ENCODE results near the gene SF1. TPM values are rescaled to one million over a fixed set of nuclear protein-coding genes. Genes with fewer than 3 reads are reported as not detected.

Gene SF1
- polyA plus RNA-seq, 4 donors: 69.8 to 328 (median 83.5) TPM

DNA sequence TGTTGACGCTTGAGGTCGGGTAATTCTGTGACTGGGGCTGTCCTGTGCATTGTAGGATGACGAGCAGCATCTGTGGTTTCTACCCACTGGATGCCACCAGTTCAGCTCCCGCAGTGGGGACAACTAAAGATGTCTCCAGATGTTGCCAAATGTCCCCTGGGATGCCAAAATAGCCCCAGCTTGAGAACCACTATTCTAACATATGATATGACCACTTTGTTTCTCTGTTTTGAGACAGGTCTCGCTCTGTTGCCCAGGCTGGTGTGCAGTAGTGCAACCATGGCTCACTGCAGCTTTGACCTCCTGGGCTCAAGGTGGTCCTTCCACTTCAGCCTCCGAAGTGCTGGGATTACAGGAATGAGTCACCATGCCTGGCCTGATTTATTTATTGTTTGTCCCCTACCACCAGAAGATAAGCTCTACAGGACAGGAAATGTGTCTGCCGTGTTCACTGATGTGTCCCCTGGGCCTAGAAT lies 36.4 kb upstream of the SF1 start:
- DNase-seq (no peak), FAIRE-seq (no peak)
- 61 to 69% (median 67%) methylated on average over 7 of the region's 7 CpGs for WGBS, 3 donors
- no peaks in the 10 kb centered on the region for H3K36me3 ChIP-seq (ENCODE audit: control insufficient read depth in 3 of 3, insufficient read depth in 2 of 3, low read depth in 1 of 3, low read length in 3 of 3)
- H3K4me1 ChIP-seq (ENCODE audit: control insufficient read depth in 3 of 3, insufficient read depth in 2 of 3, low read depth in 1 of 3, low read length in 2 of 3): no peaks in the 10 kb centered on the region
- H3K9me3 ChIP-seq (ENCODE audit: control insufficient read depth in 2 of 2, insufficient read depth in 1 of 2, low read depth in 1 of 2, low read length in 1 of 2): no peaks in the 10 kb centered on the region
- H3K4me3 ChIP-seq (ENCODE audit: low read depth in 1 of 3, low read length in 3 of 3): no peak overlapping the region
- no peaks in the 10 kb centered on the region for H3K27me3 ChIP-seq (ENCODE audit: control insufficient read depth in 3 of 3, insufficient read depth in 3 of 3, low read length in 3 of 3)
- H3K27ac ChIP-seq (ENCODE audit: low read depth in 1 of 3, low read length in 2 of 3): no peak overlapping the region

DNA sequence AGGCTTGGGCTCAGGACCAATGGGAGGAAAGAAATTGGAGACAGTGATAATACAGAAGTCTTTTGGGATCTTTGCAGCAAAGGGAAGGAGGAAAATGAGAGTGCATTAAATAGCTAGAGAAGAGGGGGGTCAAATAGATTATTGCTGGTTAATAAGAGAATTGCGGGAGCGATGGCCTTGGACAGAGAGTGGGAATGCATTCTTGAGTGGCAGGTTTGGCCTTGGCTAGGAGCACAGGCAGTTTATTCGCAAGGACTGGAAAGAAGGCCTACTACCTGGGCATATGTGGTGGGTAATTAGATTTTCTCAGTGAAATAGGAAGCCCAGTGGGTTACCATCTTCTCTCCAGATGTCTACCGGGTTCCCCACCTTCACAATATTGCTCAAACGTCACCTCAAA lies 35.5 kb upstream of the SF1 start:
- no peaks in the 10 kb centered on the region for H3K27me3 ChIP-seq (ENCODE audit: control insufficient read depth in 3 of 3, insufficient read depth in 3 of 3, low read length in 3 of 3)
- no peaks in the 10 kb centered on the region for H3K9me3 ChIP-seq (ENCODE audit: control insufficient read depth in 2 of 2, insufficient read depth in 1 of 2, low read depth in 1 of 2, low read length in 1 of 2)
- DNase-seq: no peak
- no peak overlapping the region for H3K27ac ChIP-seq (ENCODE audit: low read depth in 1 of 3, low read length in 2 of 3)
- WGBS, 3 donors: 88 to 94% (median 89%) methylated on average over 5 of the region's 5 CpGs
- peaks cover 0 to 6% (median 1%) of the 10 kb centered on the region in 3 donors for H3K4me1 ChIP-seq (ENCODE audit: control insufficient read depth in 3 of 3, insufficient read depth in 2 of 3, low read depth in 1 of 3, low read length in 2 of 3)
- H3K36me3 ChIP-seq (ENCODE audit: control insufficient read depth in 3 of 3, insufficient read depth in 2 of 3, low read depth in 1 of 3, low read length in 3 of 3): no peaks in the 10 kb centered on the region
- no peak overlapping the region for H3K4me3 ChIP-seq (ENCODE audit: low read depth in 1 of 3, low read length in 3 of 3)
- FAIRE-seq: no peak

DNA sequence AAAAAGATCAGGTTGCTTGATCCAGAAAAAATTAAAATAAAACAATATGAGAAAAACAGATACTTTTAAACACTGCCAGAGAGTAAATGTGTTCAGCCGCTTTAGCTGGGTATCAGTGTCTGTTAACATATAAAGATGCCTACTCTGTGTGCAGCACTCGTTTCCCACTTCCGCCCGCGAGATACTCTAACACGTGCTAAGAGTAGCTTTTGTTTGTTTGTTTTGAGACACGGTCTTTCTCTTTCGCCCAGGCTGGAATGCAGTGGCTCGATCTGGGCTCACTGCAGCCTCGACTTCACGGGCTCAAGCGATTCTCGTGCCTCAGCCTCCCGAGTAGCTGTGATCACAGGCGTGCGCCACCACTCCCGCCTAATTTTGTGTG lies 32.5 kb upstream of the SF1 start:
- peak overlapping the region in 2 of 3 donors; percentile 84 to 89 for H3K27ac ChIP-seq (ENCODE audit: low read depth in 1 of 3, low read length in 2 of 3)
- H3K9me3 ChIP-seq (ENCODE audit: control insufficient read depth in 2 of 2, insufficient read depth in 1 of 2, low read depth in 1 of 2, low read length in 1 of 2): no peaks in the 10 kb centered on the region
- peak in 1 of 2 donors; percentile 58 for DNase-seq
- H3K4me1 ChIP-seq (ENCODE audit: control insufficient read depth in 3 of 3, insufficient read depth in 2 of 3, low read depth in 1 of 3, low read length in 2 of 3): peaks cover 0 to 6% (median 1%) of the 10 kb centered on the region in 3 donors
- FAIRE-seq: no peak
- peak overlapping the region; percentile 73 to 99 (median 87) for H3K4me3 ChIP-seq (ENCODE audit: low read depth in 1 of 3, low read length in 3 of 3)
- H3K27me3 ChIP-seq (ENCODE audit: control insufficient read depth in 3 of 3, insufficient read depth in 3 of 3, low read length in 3 of 3): no peaks in the 10 kb centered on the region
- H3K36me3 ChIP-seq (ENCODE audit: control insufficient read depth in 3 of 3, insufficient read depth in 2 of 3, low read depth in 1 of 3, low read length in 3 of 3): peaks cover 0 to 22% (median 0%) of the 10 kb centered on the region in 3 donors
- 38 to 44% (median 40%) methylated on average over 17 of the region's 17 CpGs for WGBS, 3 donors

DNA sequence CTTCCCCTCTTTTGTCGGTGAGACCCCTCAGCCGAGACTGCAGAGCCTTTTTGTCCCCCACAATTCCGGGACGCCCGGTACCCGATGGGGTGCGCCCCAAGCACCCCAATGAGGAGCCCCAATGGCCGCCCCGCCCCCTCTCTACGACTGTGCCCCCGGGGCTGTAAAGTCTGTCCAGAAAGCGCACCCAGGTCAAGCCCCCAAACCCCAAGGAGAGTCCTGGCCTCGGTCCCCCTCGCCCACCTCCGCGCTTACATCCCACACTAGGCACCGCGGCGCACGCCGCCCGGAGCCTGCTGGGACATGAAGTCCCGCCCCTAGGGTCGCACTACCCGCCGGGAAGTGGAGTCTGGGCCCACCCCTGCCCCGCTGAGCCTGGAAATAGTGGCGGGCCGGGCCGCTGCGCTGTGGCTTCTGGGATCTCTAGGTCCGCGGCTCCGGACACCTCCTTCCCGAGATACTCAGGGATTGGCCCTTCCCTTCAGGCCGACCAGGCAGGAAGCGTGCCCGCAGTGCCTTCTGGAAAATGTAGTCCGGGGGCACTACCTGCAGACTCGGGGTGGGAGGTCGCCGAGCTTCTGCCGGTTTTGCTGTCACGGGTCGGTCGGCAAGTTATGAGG lies 32.0 kb upstream of the SF1 start, which contains the start of gene MEN1:
Gene MEN1, minus strand, starts transcription at position 281 of the 620 bp plus-strand sequence. CDS start 442 bp downstream, outside the sequence.
- H3K36me3 ChIP-seq (ENCODE audit: control insufficient read depth in 3 of 3, insufficient read depth in 2 of 3, low read depth in 1 of 3, low read length in 3 of 3): peaks cover 0 to 27% (median 0%) of the 10 kb centered on the region in 3 donors
- peak within 1 kb of the TSS; percentile 73 to 99 (median 87) for H3K4me3 ChIP-seq (ENCODE audit: low read depth in 1 of 3, low read length in 3 of 3)
- FAIRE-seq: no peak
- no peaks in the 10 kb centered on the region for H3K9me3 ChIP-seq (ENCODE audit: control insufficient read depth in 2 of 2, insufficient read depth in 1 of 2, low read depth in 1 of 2, low read length in 1 of 2)
- peaks cover 0 to 6% (median 1%) of the 10 kb centered on the region in 3 donors for H3K4me1 ChIP-seq (ENCODE audit: control insufficient read depth in 3 of 3, insufficient read depth in 2 of 3, low read depth in 1 of 3, low read length in 2 of 3)
- 0% methylated on average over 44 to 46 of the region's 46 CpGs for WGBS, 3 donors
- peak; percentile 95 to 97 for DNase-seq
- peak within 1 kb of the TSS; percentile 75 to 89 (median 84) for H3K27ac ChIP-seq (ENCODE audit: low read depth in 1 of 3, low read length in 2 of 3)
- H3K27me3 ChIP-seq (ENCODE audit: control insufficient read depth in 3 of 3, insufficient read depth in 3 of 3, low read length in 3 of 3): no peaks in the 10 kb centered on the region

DNA sequence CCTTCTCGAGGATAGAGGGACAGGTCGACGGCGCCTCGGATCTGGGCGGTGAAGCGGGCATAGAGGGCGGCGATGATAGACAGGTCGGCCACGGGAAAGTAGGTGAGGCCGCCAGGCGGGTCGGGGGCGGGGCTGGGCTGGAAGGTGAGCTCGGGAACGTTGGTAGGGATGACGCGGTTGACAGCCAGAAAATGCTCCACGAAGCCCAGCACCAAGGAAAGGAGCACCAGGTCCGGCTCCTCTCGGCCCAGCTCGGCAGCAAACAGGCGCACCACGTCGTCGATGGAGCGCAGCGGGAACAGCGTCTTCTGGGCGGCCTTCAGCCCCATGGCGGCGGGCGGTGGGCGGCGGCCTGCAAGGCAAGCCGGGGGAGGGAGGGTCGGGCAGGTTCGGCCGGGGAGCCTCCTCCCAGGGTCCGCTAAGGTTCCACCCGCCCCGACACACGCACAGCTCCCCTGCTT lies 31.5 kb upstream of the SF1 start:
- 1 to 4% (median 2%) methylated on average over 33 to 44 of the region's 44 CpGs for WGBS, 3 donors
- DNase-seq (peak; percentile 74 to 83), FAIRE-seq (no peak)
- Histone ChIP-seq H3K4me1 (ENCODE audit: control insufficient read depth in 3 of 3, insufficient read depth in 2 of 3, low read depth in 1 of 3, low read length in 2 of 3) (peaks cover 0 to 6% (median 1%) of the 10 kb centered on the region in 3 donors), H3K9me3 (ENCODE audit: control insufficient read depth in 2 of 2, insufficient read depth in 1 of 2, low read depth in 1 of 2, low read length in 1 of 2) (no peaks in the 10 kb centered on the region), H3K36me3 (ENCODE audit: control insufficient read depth in 3 of 3, insufficient read depth in 2 of 3, low read depth in 1 of 3, low read length in 3 of 3) (peaks cover 0 to 33% (median 0%) of the 10 kb centered on the region in 3 donors), H3K27me3 (ENCODE audit: control insufficient read depth in 3 of 3, insufficient read depth in 3 of 3, low read length in 3 of 3) (no peaks in the 10 kb centered on the region), H3K4me3 (ENCODE audit: low read depth in 1 of 3, low read length in 3 of 3) (peak overlapping the region; percentile 73 to 99 (median 87)), H3K27ac (ENCODE audit: low read depth in 1 of 3, low read length in 2 of 3) (peak overlapping the region; percentile 75 to 89 (median 84))

DNA sequence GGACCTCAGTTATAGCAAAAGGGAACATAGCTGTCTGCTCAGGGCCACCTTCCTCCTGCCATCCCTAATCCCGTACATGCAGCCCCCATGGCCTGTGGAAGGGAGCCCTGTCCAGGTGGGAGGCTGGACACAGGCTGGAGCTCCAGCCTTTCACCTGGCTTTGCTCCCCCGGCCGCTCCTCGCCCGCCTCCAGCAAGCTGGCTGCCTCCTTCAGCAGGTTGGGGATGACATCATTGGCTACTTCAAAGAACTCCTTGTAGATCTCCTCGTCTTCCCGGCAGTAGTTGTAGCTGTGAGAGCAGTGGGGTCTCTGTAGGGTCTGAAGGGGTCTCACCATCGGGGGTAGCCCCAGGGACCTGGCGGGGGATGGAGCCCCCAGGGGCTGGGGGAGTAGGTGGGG lies 27.1 kb upstream of the SF1 start:
- Histone ChIP-seq H3K27ac (ENCODE audit: low read depth in 1 of 3, low read length in 2 of 3) (no peak overlapping the region), H3K27me3 (ENCODE audit: control insufficient read depth in 3 of 3, insufficient read depth in 3 of 3, low read length in 3 of 3) (no peaks in the 10 kb centered on the region), H3K4me3 (ENCODE audit: low read depth in 1 of 3, low read length in 3 of 3) (no peak overlapping the region), H3K36me3 (ENCODE audit: control insufficient read depth in 3 of 3, insufficient read depth in 2 of 3, low read depth in 1 of 3, low read length in 3 of 3) (peaks cover 0 to 51% (median 0%) of the 10 kb centered on the region in 3 donors), H3K9me3 (ENCODE audit: control insufficient read depth in 2 of 2, insufficient read depth in 1 of 2, low read depth in 1 of 2, low read length in 1 of 2) (no peaks in the 10 kb centered on the region), H3K4me1 (ENCODE audit: control insufficient read depth in 3 of 3, insufficient read depth in 2 of 3, low read depth in 1 of 3, low read length in 2 of 3) (peaks cover 1 to 27% (median 4%) of the 10 kb centered on the region in 3 donors)
- DNase-seq (no peak), FAIRE-seq (no peak)
- 90 to 96% (median 94%) methylated on average over 8 to 9 of the region's 9 CpGs for WGBS, 3 donors

DNA sequence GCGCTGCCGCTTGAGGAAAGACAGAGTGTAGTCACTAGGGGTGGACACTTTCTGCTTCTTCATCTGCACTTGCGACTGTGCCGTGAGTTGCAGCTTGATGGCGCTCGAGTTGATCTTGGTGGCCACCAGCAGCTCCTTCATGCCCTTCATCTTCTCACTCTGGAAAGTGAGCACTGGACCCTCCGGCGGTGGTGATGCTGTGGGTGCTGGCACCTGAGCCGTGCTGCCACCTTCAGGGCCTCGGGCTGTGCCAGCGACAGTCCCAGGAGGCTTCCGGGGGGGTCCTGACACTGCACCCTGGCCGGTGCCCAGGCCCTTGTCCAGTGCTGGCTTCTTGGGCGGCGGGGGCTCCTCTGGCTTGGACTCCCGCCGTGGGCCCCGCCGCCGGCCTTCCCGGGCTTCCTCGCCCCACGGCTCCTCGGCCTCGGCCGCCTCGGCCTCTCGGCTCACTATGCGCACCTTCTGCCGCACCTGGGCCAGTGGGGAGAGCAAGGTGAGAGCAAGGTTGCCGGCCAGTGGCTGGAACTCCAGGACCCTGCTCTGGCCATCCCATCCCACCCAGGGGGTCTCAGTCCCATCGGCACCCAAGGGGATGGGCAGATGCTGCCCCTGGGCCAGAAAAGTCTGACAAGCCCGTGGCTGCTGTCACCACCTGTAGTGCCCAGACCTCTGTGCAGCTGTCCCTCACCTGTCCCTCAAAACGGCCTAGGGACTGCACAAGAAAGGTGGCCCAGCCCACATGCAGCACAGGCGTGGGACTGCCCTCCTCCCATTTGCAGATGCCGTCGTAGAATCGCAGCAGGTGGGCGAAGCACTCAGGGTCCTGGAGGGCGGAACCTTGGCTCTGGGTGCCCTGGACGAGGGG lies 26.2 kb upstream of the SF1 start:
- WGBS, 3 donors: 91 to 94% (median 94%) methylated on average over 35 to 41 of the region's 41 CpGs
- Histone ChIP-seq H3K36me3 (ENCODE audit: control insufficient read depth in 3 of 3, insufficient read depth in 2 of 3, low read depth in 1 of 3, low read length in 3 of 3) (peaks cover 0 to 59% (median 0%) of the 10 kb centered on the region in 3 donors), H3K9me3 (ENCODE audit: control insufficient read depth in 2 of 2, insufficient read depth in 1 of 2, low read depth in 1 of 2, low read length in 1 of 2) (no peaks in the 10 kb centered on the region), H3K27me3 (ENCODE audit: control insufficient read depth in 3 of 3, insufficient read depth in 3 of 3, low read length in 3 of 3) (no peaks in the 10 kb centered on the region), H3K4me3 (ENCODE audit: low read depth in 1 of 3, low read length in 3 of 3) (no peak overlapping the region), H3K27ac (ENCODE audit: low read depth in 1 of 3, low read length in 2 of 3) (peak overlapping the region in 1 of 3 donors; percentile 89), H3K4me1 (ENCODE audit: control insufficient read depth in 3 of 3, insufficient read depth in 2 of 3, low read depth in 1 of 3, low read length in 2 of 3) (peaks cover 1 to 26% (median 4%) of the 10 kb centered on the region in 3 donors)
- DNase-seq (no peak), FAIRE-seq (no peak)

DNA sequence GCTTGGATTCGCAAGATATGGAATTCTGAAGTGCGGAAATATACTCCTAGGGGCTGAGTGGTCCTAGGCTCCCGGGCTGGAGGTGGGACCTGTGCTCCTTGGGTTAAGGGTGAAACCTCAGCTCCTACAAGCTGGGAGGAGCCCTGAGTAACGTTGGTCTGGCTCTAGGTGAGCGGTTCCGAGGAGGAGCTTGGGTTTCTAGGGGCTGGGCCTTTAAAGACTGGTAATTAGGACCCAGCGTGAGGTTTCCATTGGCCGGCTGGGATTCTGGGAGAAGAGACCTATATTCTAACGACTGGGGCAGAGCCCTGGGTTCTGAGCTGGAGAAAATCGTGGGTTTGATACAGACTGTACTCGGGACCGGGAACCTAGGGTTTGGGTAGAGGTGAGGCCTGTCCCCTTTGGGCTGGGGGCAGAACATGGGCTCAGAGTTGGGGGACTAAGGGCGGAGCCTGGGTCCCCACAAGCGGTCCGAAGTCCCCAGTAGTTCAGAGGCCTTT lies 25.6 kb upstream of the SF1 start:
- Histone ChIP-seq H3K4me3 (ENCODE audit: low read depth in 1 of 3, low read length in 3 of 3) (peak overlapping the region in 2 of 3 donors; percentile 66 to 67), H3K4me1 (ENCODE audit: control insufficient read depth in 3 of 3, insufficient read depth in 2 of 3, low read depth in 1 of 3, low read length in 2 of 3) (peaks cover 0 to 21% (median 4%) of the 10 kb centered on the region in 3 donors), H3K36me3 (ENCODE audit: control insufficient read depth in 3 of 3, insufficient read depth in 2 of 3, low read depth in 1 of 3, low read length in 3 of 3) (peaks cover 0 to 66% (median 0%) of the 10 kb centered on the region in 3 donors), H3K27me3 (ENCODE audit: control insufficient read depth in 3 of 3, insufficient read depth in 3 of 3, low read length in 3 of 3) (no peaks in the 10 kb centered on the region), H3K9me3 (ENCODE audit: control insufficient read depth in 2 of 2, insufficient read depth in 1 of 2, low read depth in 1 of 2, low read length in 1 of 2) (no peaks in the 10 kb centered on the region), H3K27ac (ENCODE audit: low read depth in 1 of 3, low read length in 2 of 3) (peak overlapping the region; percentile 27 to 89 (median 83))
- no peak for FAIRE-seq
- no peak for DNase-seq
- 39 to 42% (median 40%) methylated on average over 15 of the region's 15 CpGs for WGBS, 3 donors
